Gastrocnemius medialis (tissue), 4 donors: Measurements from ENCODE around the gene OSBPL2.

Source experiments
- CTCF ChIP-seq, 5 experiments: fragments of 450-650 bp in 3 of 5; fragments of 200-600 bp in 2 of 5; sonication (generic) in 2 of 5; IDR thresholded peaks in 4 of 5; conservative IDR thresholded peaks in 1 of 5; 1 replicate in 4 of 5; 2 replicates in 1 of 5; pipeline ENCODE4 v1.5.1; 2016 to 2019; ENCODE audit warnings: antibody characterized with exemption in 5 of 5, mild to moderate bottlenecking in 3 of 5, moderate library complexity in 3 of 5
- POLR2A ChIP-seq, 2 donors: fragments of 450-650 bp; IDR thresholded peaks; one replicate each; pipeline ENCODE4 v1.6.1; 2017; ENCODE audit warnings: antibody characterized with exemption in 2 of 2, mild to moderate bottlenecking in 2 of 2, moderate library complexity in 2 of 2

GRCh38 chr20:62192635-62193034 lies 45.7 kb upstream of the OSBPL2 start:
- no peak for TF ChIP-seq POLR2A (IDR thresholded peaks at IDR 0.05)
- no peak for TF ChIP-seq CTCF (IDR thresholded peaks at IDR 0.05 in 4 of 5, conservative IDR thresholded peaks at IDR 0.05 in 1 of 5)
